Breast epithelium (tissue), 4 donors: ENCODE measurements around the gene NTNG1. TPM values are rescaled to one million over a fixed set of nuclear protein-coding genes. Genes with fewer than 3 reads are reported as not detected.

Experiments used
- DNase-seq, 2 donors: peaks; one replicate each; pipeline ENCODE4 v3.0.0-alpha.2; 2019; ENCODE audit warnings: low spot score in 2 of 2
- H3K27ac ChIP-seq, 2 donors: fragments of 200-600 bp; sonication (generic) in 1 of 2; one replicate each; pipeline ENCODE4 v1.5.1; 2016 to 2019; ENCODE audit warnings: mild to moderate bottlenecking in 1 of 2
- H3K27me3 ChIP-seq, 2 donors: fragments of 200-600 bp; sonication (generic) in 1 of 2; one replicate each; pipeline versions ENCODE4 v1.5.1 to v1.6.0; 2017 to 2019; ENCODE audit warnings: control low read depth in 1 of 2, mild to moderate bottlenecking in 1 of 2
- H3K36me3 ChIP-seq: fragments of 200-600 bp; one replicate; pipeline ENCODE4 v1.5.1; 2019
- H3K4me1 ChIP-seq, 2 donors: fragments of 200-600 bp; sonication (generic); one replicate each; pipeline ENCODE4 v1.5.1; 2016 to 2019; ENCODE audit warnings: control low read depth in 1 of 2
- H3K4me3 ChIP-seq, 3 donors: fragments of 200-600 bp; sonication (generic); 1 replicate in 2 of 3; 2 replicates in 1 of 3; pipeline ENCODE4 v1.5.1; 2016 to 2019; ENCODE audit warnings: mild to moderate bottlenecking in 3 of 3, moderate library complexity in 2 of 3
- H3K9me3 ChIP-seq, 2 donors: fragments of 200-600 bp; sonication (generic) in 1 of 2; one replicate each; pipeline ENCODE4 v1.5.1; 2016 to 2019; ENCODE audit warnings: control low read depth in 1 of 2
- POLR2A ChIP-seq: fragments of 450-650 bp; IDR thresholded peaks from one replicate; pipeline ENCODE4 v1.6.1; 2016; ENCODE audit warnings: antibody characterized with exemption, mild to moderate bottlenecking, moderate library complexity
- POLR2AphosphoS5 ChIP-seq, 3 donors: sonication (generic); formaldehyde crosslinking; IDR thresholded peaks; one replicate each; pipeline ENCODE4 v1.6.1; 2017; ENCODE audit warnings: antibody characterized with exemption in 3 of 3
- intact Hi-C: fragments of 100-400 bp; cut with DNase I; formaldehyde crosslinking; loops from one replicate; pipeline ENCODE4 v1.15.1; 2023; ENCODE audit warnings: low total_unique reads
- total RNA-seq, 3 donors: library from RNA; depleted of rRNA; stranded (reverse); fragments of >200 nt; gene quantifications; one replicate each; pipeline ENCODE4 v1.1.0, GENCODE V29; 2016
- TF ChIP-seq, protein P1 (sequence below), 3 donors: fragments of 450-650 bp; IDR thresholded peaks; one replicate each; pipeline ENCODE4 v1.5.1; 2016 to 2017; ENCODE audit warnings: antibody characterized with exemption in 3 of 3, mild to moderate bottlenecking in 3 of 3, moderate library complexity in 3 of 3

NTNG1 gene
- total RNA-seq, 3 donors from 2014 or later, result 0.32 to 5.7 (median 0.98) TPM

DNA sequence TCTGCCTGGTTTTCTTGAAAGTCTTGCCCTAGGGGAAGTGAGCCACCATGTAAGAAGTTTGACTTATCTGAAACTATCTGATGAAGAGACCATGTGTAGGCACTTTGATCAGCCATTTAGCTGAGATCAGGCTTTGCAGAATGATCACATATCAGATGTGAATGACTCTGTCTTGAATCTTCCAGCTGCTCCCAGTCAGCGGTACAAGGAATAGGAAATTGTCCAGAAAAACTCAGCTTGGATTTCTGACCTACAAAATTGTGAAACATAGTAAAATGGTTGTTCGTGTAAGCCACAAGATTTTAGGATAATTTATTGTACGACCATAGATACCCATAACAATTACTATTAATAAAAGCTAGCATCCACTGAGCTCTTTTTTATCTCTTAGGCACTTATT is 41.9 kb upstream of the NTNG1 start:
- TF ChIP-seq, protein P1, sequence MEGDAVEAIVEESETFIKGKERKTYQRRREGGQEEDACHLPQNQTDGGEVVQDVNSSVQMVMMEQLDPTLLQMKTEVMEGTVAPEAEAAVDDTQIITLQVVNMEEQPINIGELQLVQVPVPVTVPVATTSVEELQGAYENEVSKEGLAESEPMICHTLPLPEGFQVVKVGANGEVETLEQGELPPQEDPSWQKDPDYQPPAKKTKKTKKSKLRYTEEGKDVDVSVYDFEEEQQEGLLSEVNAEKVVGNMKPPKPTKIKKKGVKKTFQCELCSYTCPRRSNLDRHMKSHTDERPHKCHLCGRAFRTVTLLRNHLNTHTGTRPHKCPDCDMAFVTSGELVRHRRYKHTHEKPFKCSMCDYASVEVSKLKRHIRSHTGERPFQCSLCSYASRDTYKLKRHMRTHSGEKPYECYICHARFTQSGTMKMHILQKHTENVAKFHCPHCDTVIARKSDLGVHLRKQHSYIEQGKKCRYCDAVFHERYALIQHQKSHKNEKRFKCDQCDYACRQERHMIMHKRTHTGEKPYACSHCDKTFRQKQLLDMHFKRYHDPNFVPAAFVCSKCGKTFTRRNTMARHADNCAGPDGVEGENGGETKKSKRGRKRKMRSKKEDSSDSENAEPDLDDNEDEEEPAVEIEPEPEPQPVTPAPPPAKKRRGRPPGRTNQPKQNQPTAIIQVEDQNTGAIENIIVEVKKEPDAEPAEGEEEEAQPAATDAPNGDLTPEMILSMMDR (IDR thresholded peaks at IDR 0.05), result no peak
- TF ChIP-seq POLR2A, result no peak
- TF ChIP-seq POLR2AphosphoS5 (IDR thresholded peaks at IDR 0.05), result no peak
- no peaks in the 10 kb centered on the region for H3K27me3 ChIP-seq
- H3K27ac ChIP-seq, result no peak overlapping the region
- no peaks in the 10 kb centered on the region for H3K36me3 ChIP-seq
- no peaks in the 10 kb centered on the region for H3K9me3 ChIP-seq
- intact Hi-C loops, result no loop called here
- DNase-seq, result no peak
- H3K4me1 ChIP-seq, result no peaks in the 10 kb centered on the region
- no peak overlapping the region for H3K4me3 ChIP-seq

DNA sequence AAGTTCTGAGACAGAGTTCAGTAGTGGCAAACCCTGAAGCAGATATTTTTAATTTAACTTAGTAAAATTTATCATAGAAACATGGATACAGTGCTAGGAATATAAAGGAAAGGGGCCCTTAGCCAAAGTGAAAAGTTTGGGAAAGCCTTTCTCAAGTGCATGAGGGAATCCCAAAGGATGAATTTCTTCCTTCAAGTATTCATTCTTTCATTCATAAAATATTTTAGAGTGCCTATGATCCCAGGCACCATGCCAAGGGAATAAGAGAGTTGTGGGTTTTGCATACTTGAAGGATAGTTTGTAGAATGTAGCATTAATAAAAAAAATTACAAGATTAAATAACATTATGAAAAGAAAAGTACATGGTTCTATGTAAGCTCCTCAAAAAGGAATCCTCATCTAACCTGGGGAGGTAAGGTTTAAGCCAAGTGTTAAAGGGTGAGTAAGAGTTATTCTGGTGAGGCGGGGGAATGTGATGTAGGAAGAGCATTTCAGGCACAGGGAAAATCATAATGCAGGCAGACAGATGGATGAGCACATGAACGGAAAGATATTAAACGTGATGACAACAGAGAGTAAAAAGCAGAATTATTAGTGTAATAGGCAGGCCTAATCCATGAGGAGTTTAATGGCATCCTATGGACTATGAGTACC is 40.4 kb upstream of the NTNG1 start:
- TF ChIP-seq, protein P1 (IDR thresholded peaks at IDR 0.05), result no peak
- no peak for TF ChIP-seq POLR2AphosphoS5 (IDR thresholded peaks at IDR 0.05)
- TF ChIP-seq POLR2A, result no peak
- intact Hi-C loops, result no loop called here

DNA sequence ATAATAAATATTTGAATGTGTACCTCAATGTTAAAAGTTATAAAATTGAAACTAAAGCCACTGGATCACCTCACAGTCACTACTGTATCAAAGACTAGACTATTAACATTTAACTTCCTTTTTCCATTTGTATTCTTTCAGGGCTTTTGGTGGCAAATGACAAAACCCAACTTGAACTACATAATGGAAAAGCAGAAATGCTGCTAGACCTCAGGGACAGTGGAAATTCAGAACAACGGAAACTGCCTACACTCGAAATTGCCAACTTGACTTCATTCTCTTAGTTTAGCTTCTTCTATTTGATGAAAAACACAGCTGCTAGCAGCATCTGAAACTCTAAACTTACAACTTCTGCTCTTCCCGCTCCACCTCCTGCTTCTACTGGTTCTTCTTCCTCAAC is 34.9 kb upstream of the NTNG1 start:
- no peak overlapping the region for H3K27ac ChIP-seq
- intact Hi-C loops, result loop anchor here (2.0 kb wide), 1 partner anchor 15 kb away; no protein-coding TSS in a partner anchor

More for the DNA sequence above, 40.4 kb upstream of the NTNG1 start:
- Histone ChIP-seq H3K27me3 (no peaks in the 10 kb centered on the region), H3K4me3 (no peak overlapping the region), H3K27ac (no peak overlapping the region), H3K4me1 (no peaks in the 10 kb centered on the region), H3K9me3 (no peaks in the 10 kb centered on the region), H3K36me3 (no peaks in the 10 kb centered on the region)
- DNase-seq, result no peak

DNA sequence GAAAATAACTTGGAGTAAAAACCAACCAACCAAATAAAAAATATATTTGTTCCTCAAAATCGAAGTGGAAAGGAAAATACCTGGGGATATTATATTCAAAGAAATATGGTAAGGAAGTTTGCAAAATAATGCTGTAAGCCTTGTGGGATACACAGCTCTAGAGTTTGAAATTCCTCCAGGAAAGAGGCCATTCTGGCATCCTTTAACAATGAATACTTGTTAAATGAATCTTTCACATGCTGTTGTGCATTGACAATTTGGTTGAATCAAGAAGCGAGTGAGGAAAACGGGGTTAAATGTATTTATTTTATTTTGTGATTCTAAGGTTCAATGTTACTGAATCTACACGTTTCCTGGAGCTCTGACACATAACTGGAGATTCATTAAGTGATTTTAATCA is 30.5 kb upstream of the NTNG1 start:
- intact Hi-C loops, result no loop called here
- H3K4me3 ChIP-seq, result no peak overlapping the region
- no peaks in the 10 kb centered on the region for H3K36me3 ChIP-seq
- no peak for DNase-seq
- TF ChIP-seq POLR2A, result no peak
- no peaks in the 10 kb centered on the region for H3K27me3 ChIP-seq
- H3K4me1 ChIP-seq, result no peaks in the 10 kb centered on the region
- no peak overlapping the region for H3K27ac ChIP-seq
- H3K9me3 ChIP-seq, result no peaks in the 10 kb centered on the region

More for the DNA sequence above, 34.9 kb upstream of the NTNG1 start:
- H3K9me3 ChIP-seq, result no peaks in the 10 kb centered on the region
- DNase-seq, result no peak
- no peaks in the 10 kb centered on the region for H3K4me1 ChIP-seq
- no peaks in the 10 kb centered on the region for H3K27me3 ChIP-seq
- no peaks in the 10 kb centered on the region for H3K36me3 ChIP-seq
- H3K4me3 ChIP-seq, result no peak overlapping the region
- TF ChIP-seq, protein P1 (IDR thresholded peaks at IDR 0.05), result no peak
- TF ChIP-seq POLR2A, result no peak
- TF ChIP-seq POLR2AphosphoS5 (IDR thresholded peaks at IDR 0.05), result no peak

DNA sequence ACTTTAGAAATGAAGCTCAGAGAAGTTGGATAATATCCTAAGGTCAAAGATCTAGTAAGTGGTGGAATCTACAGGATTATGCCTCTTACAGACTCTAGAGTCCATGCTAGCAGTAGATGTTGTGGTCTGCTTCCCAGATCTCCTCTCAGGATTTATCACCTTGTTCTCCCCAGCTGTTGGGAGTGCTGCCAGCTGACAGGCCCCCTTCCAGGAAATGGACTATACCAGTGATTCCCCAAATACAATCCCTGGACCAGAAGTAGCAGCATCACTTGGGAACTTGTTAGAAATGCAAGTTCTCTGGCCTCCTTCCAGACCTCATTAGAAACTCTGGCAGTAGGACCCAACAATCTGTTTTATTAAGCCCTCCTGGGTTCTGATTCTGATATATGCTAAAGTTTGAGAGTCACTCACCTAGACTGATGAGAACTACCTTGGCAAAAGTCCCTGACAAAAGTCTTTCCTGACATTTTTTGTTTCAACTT is 24.5 kb upstream of the NTNG1 start:
- no peak for DNase-seq
- intact Hi-C loops, result no loop called here

More for the DNA sequence above, 24.5 kb upstream of the NTNG1 start:
- Histone ChIP-seq H3K4me1 (no peaks in the 10 kb centered on the region), H3K9me3 (no peaks in the 10 kb centered on the region), H3K27ac (no peak overlapping the region), H3K4me3 (no peak overlapping the region), H3K36me3 (no peaks in the 10 kb centered on the region), H3K27me3 (peaks cover 0 to 5% of the 10 kb centered on the region in 2 donors)
- TF ChIP-seq POLR2AphosphoS5 (IDR thresholded peaks at IDR 0.05) (no peak), POLR2A (no peak)
- TF ChIP-seq, protein P1 (IDR thresholded peaks at IDR 0.05), result no peak
